GM10847 (cell line): ENCODE data around the gene DDX51.

Source experiments
- POLR2A ChIP-seq: IDR thresholded peaks from 2 replicates; pipeline ENCODE4 v1.6.1; 2011; ENCODE audit not compliant: insufficient read length; ENCODE audit errors: extremely low read depth

DDX51 gene

GRCh38 chr12:132154341-132154761 lies 10.2 kb upstream of the DDX51 start:
- TF ChIP-seq POLR2A, result no peak

- no peak for TF ChIP-seq POLR2A
These were observed 9.6 kb upstream of the DDX51 start for GRCh38 chr12:132153501-132154340.

- TF ChIP-seq POLR2A, result no peak
These were observed 8.8 kb upstream of the DDX51 start for GRCh38 chr12:132152953-132153352.

- no peak for TF ChIP-seq POLR2A
These were observed 8.3 kb upstream of the DDX51 start for GRCh38 chr12:132152411-132152821.

- no peak for TF ChIP-seq POLR2A
These were observed 7.8 kb upstream of the DDX51 start for GRCh38 chr12:132151766-132152410.

GRCh38 chr12:132151145-132151765 lies 7.1 kb upstream of the DDX51 start:
- TF ChIP-seq POLR2A, result no peak

GRCh38 chr12:132150780-132151144 lies 6.6 kb upstream of the DDX51 start:
- TF ChIP-seq POLR2A, result no peak

- no peak for TF ChIP-seq POLR2A
These were observed 4.4 kb upstream of the DDX51 start for GRCh38 chr12:132148368-132149045.

- no peak for TF ChIP-seq POLR2A
These were observed 3.6 kb upstream of the DDX51 start for GRCh38 chr12:132147423-132148367.

GRCh38 chr12:132146772-132147422 lies 2.8 kb upstream of the DDX51 start:
- no peak for TF ChIP-seq POLR2A

- no peak for TF ChIP-seq POLR2A
These were observed 2.0 kb upstream of the DDX51 start for GRCh38 chr12:132146098-132146497.

GRCh38 chr12:132145334-132145733 lies 1.2 kb upstream of the DDX51 start:
- no peak for TF ChIP-seq POLR2A

GRCh38 chr12:132144810-132145168 lies 670 bp upstream of the DDX51 start:
- no peak for TF ChIP-seq POLR2A
